SK-N-SH treated with all-trans-retinoic acid at 6 μM for 48 hours (cell line): ENCODE data around the gene MKKS.

Source experiments
- ATAC-seq: fragments of 200-7000 bp; cut with Tn5 transposase; 3 replicates; pipeline ENCODE4 v1.9.1; 2020; ENCODE audit warnings: mild to moderate bottlenecking, moderate library complexity
- BACH2 ChIP-seq: fragments of 250-450 bp; sonication (Bioruptor Pico); IDR thresholded peaks from 2 replicates; pipeline ENCODE4 v1.9.0; 2021; ENCODE audit warnings: mild to moderate bottlenecking, borderline replicate concordance
- CREB5 ChIP-seq: fragments of 250-450 bp; sonication (Bioruptor Pico); IDR thresholded peaks from 2 replicates; pipeline ENCODE4 v1.5.1; 2020; ENCODE audit warnings: low read depth, mild to moderate bottlenecking, moderate library complexity
- CSDC2 ChIP-seq: fragments of 250-450 bp; sonication (Bioruptor Pico); IDR thresholded peaks from 2 replicates; pipeline ENCODE4 v1.5.0; 2020; ENCODE audit warnings: mild to moderate bottlenecking, moderate library complexity
- CSRNP3 ChIP-seq: fragments of 250-450 bp; sonication (Bioruptor Pico); IDR thresholded peaks from 2 replicates; pipeline ENCODE4 v1.5.1; 2021; ENCODE audit warnings: mild to moderate bottlenecking, moderate library complexity
- GLIS3 ChIP-seq: fragments of 250-450 bp; sonication (Bioruptor Pico); IDR thresholded peaks from 2 replicates; pipeline ENCODE4 v1.5.0; 2020; ENCODE audit warnings: mild to moderate bottlenecking, moderate library complexity
- ISL1 ChIP-seq: fragments of 250-450 bp; sonication (Bioruptor Pico); IDR thresholded peaks from 2 replicates; pipeline ENCODE4 v2.1.2; 2022; ENCODE audit warnings: mild to moderate bottlenecking, moderate library complexity
- PATZ1 ChIP-seq: fragments of 250-450 bp; sonication (Bioruptor Pico); IDR thresholded peaks from 2 replicates; pipeline ENCODE4 v1.8.0; 2020; ENCODE audit warnings: mild to moderate bottlenecking, moderate library complexity, borderline replicate concordance
- POU6F1 ChIP-seq: fragments of 250-450 bp; sonication (Bioruptor Pico); IDR thresholded peaks from 2 replicates; pipeline ENCODE4 v1.8.0; 2021; ENCODE audit warnings: low read depth, mild to moderate bottlenecking, moderate library complexity, borderline replicate concordance
- PPARA ChIP-seq: fragments of 250-450 bp; sonication (Bioruptor Pico); IDR thresholded peaks from 2 replicates; pipeline ENCODE4 v1.5.0; 2020; ENCODE audit warnings: mild to moderate bottlenecking, borderline replicate concordance
- RARB ChIP-seq: fragments of 250-450 bp; sonication (Bioruptor Pico); IDR thresholded peaks from 2 replicates; pipeline ENCODE4 v1.8.0; 2021; ENCODE audit warnings: mild to moderate bottlenecking, moderate library complexity
- SNAI2 ChIP-seq: fragments of 250-450 bp; sonication (Bioruptor Pico); IDR thresholded peaks from 2 replicates; pipeline ENCODE4 v1.5.0; 2020; ENCODE audit warnings: mild to moderate bottlenecking, moderate library complexity
- TCF4 ChIP-seq: fragments of 250-450 bp; sonication (Bioruptor Pico); IDR thresholded peaks from 2 replicates; pipeline ENCODE4 v1.8.0; 2021; ENCODE audit warnings: mild to moderate bottlenecking, moderate library complexity, borderline replicate concordance
- TOX ChIP-seq: fragments of 250-450 bp; sonication (Bioruptor Pico); IDR thresholded peaks from 2 replicates; pipeline ENCODE4 v1.8.0; 2021; ENCODE audit warnings: mild to moderate bottlenecking, moderate library complexity, borderline replicate concordance
- TSHZ2 ChIP-seq: fragments of 250-450 bp; sonication (Bioruptor Pico); IDR thresholded peaks from 2 replicates; pipeline ENCODE4 v1.5.0; 2020; ENCODE audit warnings: mild to moderate bottlenecking, moderate library complexity
- ZC3H10 ChIP-seq: fragments of 250-450 bp; sonication (Bioruptor Pico); IDR thresholded peaks from 2 replicates; pipeline ENCODE4 v1.5.1; 2021; ENCODE audit warnings: mild to moderate bottlenecking, moderate library complexity
- ZFP3 ChIP-seq: fragments of 250-450 bp; sonication (Bioruptor Pico); IDR thresholded peaks from 2 replicates; pipeline ENCODE4 v1.5.0; 2020; ENCODE audit warnings: mild to moderate bottlenecking, moderate library complexity
- ZFP30 ChIP-seq: fragments of 450-650 bp; formaldehyde crosslinking; IDR thresholded peaks from 2 replicates; pipeline ENCODE4 v1.5.0; 2022; ENCODE audit warnings: mild to moderate bottlenecking, moderate library complexity
- ZNF565 ChIP-seq: fragments of 450-650 bp; formaldehyde crosslinking; conservative IDR thresholded peaks from 2 replicates; pipeline ENCODE4 v1.5.0; 2020; ENCODE audit warnings: low read depth, mild to moderate bottlenecking, moderate library complexity
- ZNF70 ChIP-seq: fragments of 450-650 bp; formaldehyde crosslinking; IDR thresholded peaks from 2 replicates; pipeline ENCODE4 v1.5.0; 2020; ENCODE audit warnings: mild to moderate bottlenecking, moderate library complexity
- ZNF8 ChIP-seq: fragments of 450-650 bp; formaldehyde crosslinking; IDR thresholded peaks from 2 replicates; pipeline ENCODE4 v1.5.0; 2020; ENCODE audit warnings: mild to moderate bottlenecking, moderate library complexity

MKKS gene

GRCh38 chr20:10367693-10367942 lies 66.4 kb downstream of the MKKS start:
- no peak for ATAC-seq

More at GRCh38 chr20:10367693-10367942, 66.4 kb downstream of the MKKS start:
- TF ChIP-seq CREB5 (CRISPR knock-in tag), result no peak
- TF ChIP-seq ISL1 (CRISPR knock-in tag), result no peak
- no peak for TF ChIP-seq GLIS3 (CRISPR knock-in tag)
- no peak for TF ChIP-seq RARB
- no peak for TF ChIP-seq CSDC2 (CRISPR knock-in tag)
- TF ChIP-seq SNAI2 (CRISPR knock-in tag), result no peak
- TF ChIP-seq ZNF8 (CRISPR knock-in tag), result no peak
- TF ChIP-seq TCF4 (CRISPR knock-in tag), result no peak
- TF ChIP-seq PPARA (CRISPR knock-in tag), result no peak
- no peak for TF ChIP-seq ZFP30 (CRISPR knock-in tag)
- no peak for TF ChIP-seq PATZ1 (CRISPR knock-in tag)
- TF ChIP-seq TOX (CRISPR knock-in tag), result no peak
- TF ChIP-seq BACH2 (CRISPR knock-in tag), result no peak
- TF ChIP-seq POU6F1 (CRISPR knock-in tag), result no peak
- TF ChIP-seq ZNF565 (CRISPR knock-in tag), result no peak
- TF ChIP-seq ZFP3 (CRISPR knock-in tag), result no peak
- TF ChIP-seq TSHZ2 (CRISPR knock-in tag), result no peak
- TF ChIP-seq ZNF70 (CRISPR knock-in tag), result no peak
- TF ChIP-seq ZC3H10 (CRISPR knock-in tag), result no peak
- no peak for TF ChIP-seq CSRNP3
